CD4-positive, alpha-beta T cell (primary cell): ENCODE measurements around the gene ICE2. TPM values are rescaled to one million over a fixed set of nuclear protein-coding genes. Genes with fewer than 3 reads are reported as not detected.

Experiments used
- ATAC-seq: fragments of 200-7000 bp; cut with Tn5 transposase; one replicate; pipeline ENCODE4 v1.10.0; 2022; ENCODE audit warnings: mild to moderate bottlenecking; ENCODE audit not compliant: poor library complexity
- CTCF ChIA-PET: fragments of 350-600 bp; sonication (Branson Sonifier 250); formaldehyde crosslinking; loops from one replicate; lab custom pipeline; 2021; ENCODE audit warnings: antibody characterized with exemption, inconsistent platforms; lab: Charles Lee
- POLR2A ChIA-PET: fragments of 350-600 bp; sonication (Branson Sonifier 250); formaldehyde crosslinking; loops from one replicate; lab custom pipeline; 2021; ENCODE audit warnings: antibody characterized with exemption, inconsistent platforms; lab: Charles Lee
- DNase-seq, 14 experiments: peaks; one replicate each; pipeline ENCODE4 v3.0.0-alpha.2; 2013 to 2020; ENCODE audit warnings: mixed read lengths in 2 of 14
- H3K27ac ChIP-seq, 2 donors: one replicate each; pipeline versions ENCODE4 v1.5.1 to v1.7.0; 2013; ENCODE audit warnings: low read length in 2 of 2, low read depth in 1 of 2, mild to moderate bottlenecking in 1 of 2
- H3K27me3 ChIP-seq, 2 experiments: 1 replicate in 1 of 2; 2 replicates in 1 of 2; pipeline versions ENCODE4 v1.6.1 to v1.7.0; 2013; ENCODE audit warnings: low read length in 2 of 2, control low read depth in 1 of 2, mild to moderate bottlenecking in 1 of 2, moderate library complexity in 1 of 2; ENCODE audit not compliant: insufficient read depth in 2 of 2, control insufficient read depth in 1 of 2
- H3K36me3 ChIP-seq: one replicate; pipeline ENCODE4 v1.6.1; 2013; ENCODE audit warnings: low read length, control low read depth; ENCODE audit not compliant: insufficient read depth
- H3K4me1 ChIP-seq: one replicate; pipeline ENCODE4 v1.6.1; 2013; ENCODE audit warnings: low read length, control low read depth; ENCODE audit not compliant: insufficient read depth
- H3K4me3 ChIP-seq: one replicate; pipeline ENCODE4 v1.5.1; 2013; ENCODE audit warnings: mild to moderate bottlenecking, low read length, moderate library complexity
- H3K9me3 ChIP-seq, 2 experiments: 1 replicate in 1 of 2; 2 replicates in 1 of 2; pipeline versions ENCODE4 v1.6.1 to v1.7.0; 2013; ENCODE audit warnings: low read length in 2 of 2, mild to moderate bottlenecking in 2 of 2, control low read depth in 1 of 2, moderate library complexity in 1 of 2; ENCODE audit not compliant: control insufficient read depth in 1 of 2, insufficient read depth in 1 of 2
- H3K27ac Mint-ChIP-seq: one replicate; pipeline ENCODE4 v1.8.0; 2020; ENCODE audit warnings: mixed read lengths
- H3K27me3 Mint-ChIP-seq: one replicate; pipeline ENCODE4 v1.8.0; 2021; ENCODE audit warnings: mixed read lengths
- H3K36me3 Mint-ChIP-seq: one replicate; pipeline ENCODE4 v1.8.0; 2021; ENCODE audit warnings: low read depth, mixed read lengths
- H3K4me1 Mint-ChIP-seq: one replicate; pipeline ENCODE4 v1.8.0; 2021; ENCODE audit warnings: low read depth, mixed read lengths
- H3K4me3 Mint-ChIP-seq: one replicate; pipeline ENCODE4 v1.8.0; 2020; ENCODE audit warnings: mild to moderate bottlenecking, mixed read lengths
- H3K9me3 Mint-ChIP-seq: one replicate; pipeline ENCODE4 v1.8.0; 2020; ENCODE audit warnings: mixed read lengths
- intact Hi-C, 2 experiments: fragments of 100-400 bp; cut with DNase I in 1 of 2; cut with micrococcal nuclease in 1 of 2; formaldehyde crosslinking; loops; one replicate each; pipeline versions ENCODE4 v1.15.1 to v1.9.0; 2023 to 2025; cut with DNase I, micrococcal nuclease
- total RNA-seq, 174 experiments: library from RNA in 2 of 174; stranded (reverse) in 2 of 174; gene quantifications; one replicate each; pipeline ENCODE4 v1.2.3 and lab custom pipeline; 2021 to 2026
- TF ChIP-seq, protein P1 (sequence below): fragments of 200-600 bp; IDR thresholded peaks from one replicate; pipeline ENCODE4 v1.8.0; 2022; ENCODE audit warnings: antibody characterized with exemption, mild to moderate bottlenecking

ICE2 gene
- total RNA-seq, 2 experiments from 2014 or later: 20.4 to 23.4 TPM

DNA sequence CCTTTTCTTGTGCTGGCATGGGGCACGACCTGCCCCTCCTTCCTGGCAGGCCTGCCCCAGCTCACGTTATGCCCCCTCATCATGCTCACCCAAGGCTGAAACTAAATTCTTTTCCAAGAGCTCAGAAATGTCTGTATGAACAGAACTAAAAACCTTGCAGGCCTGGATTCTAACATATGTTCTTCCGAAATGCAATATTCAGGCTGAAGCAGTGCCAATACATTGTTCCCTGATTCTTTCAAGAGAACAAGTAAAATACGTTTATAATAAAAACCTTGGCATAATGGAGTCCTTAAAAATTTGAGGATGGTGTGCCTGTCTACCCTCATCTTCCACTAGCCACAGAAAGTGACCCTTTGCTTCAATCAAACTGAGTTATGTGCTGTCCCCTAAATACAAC, 48.5 kb upstream of the ICE2 start:
- peaks cover 77% of the 10 kb centered on the region for H3K36me3 Mint-ChIP-seq

DNA sequence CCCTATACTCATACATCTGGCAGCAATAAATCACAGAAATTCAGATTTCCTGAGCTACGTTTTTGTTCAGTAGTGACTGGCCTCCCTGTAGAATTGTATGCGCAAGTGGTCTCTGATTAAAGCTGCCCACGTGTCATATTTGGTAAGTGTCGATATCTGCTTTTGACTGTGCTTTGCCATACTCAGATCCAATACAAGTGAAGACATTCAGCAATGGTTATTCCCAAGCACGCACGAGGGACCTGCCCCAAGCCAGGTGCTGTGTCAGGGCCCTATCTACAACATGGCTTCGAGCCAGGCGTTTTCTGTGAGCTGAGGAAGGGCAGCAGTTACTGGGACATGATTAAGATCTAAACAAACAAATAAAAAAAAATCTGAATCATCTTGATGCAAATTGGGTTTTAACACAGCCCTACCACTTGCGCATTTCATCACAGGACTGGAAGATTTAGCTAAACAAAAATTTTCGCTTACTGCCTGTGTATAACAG, 47.2 kb upstream of the ICE2 start:
- peaks cover 84% of the 10 kb centered on the region for H3K4me1 Mint-ChIP-seq
- TF ChIP-seq, protein P1, sequence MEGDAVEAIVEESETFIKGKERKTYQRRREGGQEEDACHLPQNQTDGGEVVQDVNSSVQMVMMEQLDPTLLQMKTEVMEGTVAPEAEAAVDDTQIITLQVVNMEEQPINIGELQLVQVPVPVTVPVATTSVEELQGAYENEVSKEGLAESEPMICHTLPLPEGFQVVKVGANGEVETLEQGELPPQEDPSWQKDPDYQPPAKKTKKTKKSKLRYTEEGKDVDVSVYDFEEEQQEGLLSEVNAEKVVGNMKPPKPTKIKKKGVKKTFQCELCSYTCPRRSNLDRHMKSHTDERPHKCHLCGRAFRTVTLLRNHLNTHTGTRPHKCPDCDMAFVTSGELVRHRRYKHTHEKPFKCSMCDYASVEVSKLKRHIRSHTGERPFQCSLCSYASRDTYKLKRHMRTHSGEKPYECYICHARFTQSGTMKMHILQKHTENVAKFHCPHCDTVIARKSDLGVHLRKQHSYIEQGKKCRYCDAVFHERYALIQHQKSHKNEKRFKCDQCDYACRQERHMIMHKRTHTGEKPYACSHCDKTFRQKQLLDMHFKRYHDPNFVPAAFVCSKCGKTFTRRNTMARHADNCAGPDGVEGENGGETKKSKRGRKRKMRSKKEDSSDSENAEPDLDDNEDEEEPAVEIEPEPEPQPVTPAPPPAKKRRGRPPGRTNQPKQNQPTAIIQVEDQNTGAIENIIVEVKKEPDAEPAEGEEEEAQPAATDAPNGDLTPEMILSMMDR: no peak
- Histone ChIP-seq H3K4me1 (peaks cover 36% of the 10 kb centered on the region), H3K36me3 (peaks cover 65% of the 10 kb centered on the region), H3K9me3 (no peaks in the 10 kb centered on the region), H3K27me3 (no peaks in the 10 kb centered on the region), H3K4me3 (no peak overlapping the region), H3K27ac (no peak overlapping the region)
- ChIA-PET CTCF (interaction anchor here (1.0 to 1.7 kb wide), 4 partner anchors 11 to 407 kb away, joined by 3 to 6 read pairs (median 4); no protein-coding TSS in a partner anchor), POLR2A (interaction anchor here (0.5 to 2.1 kb wide), 8 partner anchors 8 to 390 kb away, joined by 3 to 7 read pairs (median 4); no protein-coding TSS in a partner anchor)
- H3K36me3 Mint-ChIP-seq: peaks cover 80% of the 10 kb centered on the region
- intact Hi-C loops: loop anchor here in 1 of 2 experiments (5.0 kb wide), 1 partner anchor 46 kb away; no protein-coding TSS in a partner anchor
- H3K4me3 Mint-ChIP-seq: peak overlapping the region; percentile 39
- DNase-seq (peak in 5 of 14 experiments; percentile 16 to 74 (median 41)), ATAC-seq (peak; percentile 46)
- peak overlapping the region; percentile 87 for H3K27ac Mint-ChIP-seq
- no peaks in the 10 kb centered on the region for H3K9me3 Mint-ChIP-seq
- no peaks in the 10 kb centered on the region for H3K27me3 Mint-ChIP-seq

More for the DNA sequence above, 48.5 kb upstream of the ICE2 start:
- H3K27ac ChIP-seq: peak overlapping the region; percentile 59 to 68
- no peaks in the 10 kb centered on the region for H3K27me3 ChIP-seq
- peak overlapping the region; percentile 87 for H3K27ac Mint-ChIP-seq
- peaks cover 68% of the 10 kb centered on the region for H3K36me3 ChIP-seq
- TF ChIP-seq, protein P1: no peak
- DNase-seq (no peak), ATAC-seq (no peak)
- no peaks in the 10 kb centered on the region for H3K9me3 ChIP-seq
- H3K4me1 ChIP-seq: peaks cover 36% of the 10 kb centered on the region
- intact Hi-C loops: loop anchor here in 1 of 2 experiments (5.0 kb wide), 1 partner anchor 45 kb away; no protein-coding TSS in a partner anchor
- peaks cover 90% of the 10 kb centered on the region for H3K4me1 Mint-ChIP-seq
- no peaks in the 10 kb centered on the region for H3K27me3 Mint-ChIP-seq
- POLR2A ChIA-PET: interaction anchor here (2.1 kb wide), 1 partner anchor 53 kb away, joined by 7 read pairs; no protein-coding TSS in a partner anchor
- no peak overlapping the region for H3K4me3 Mint-ChIP-seq
- H3K9me3 Mint-ChIP-seq: no peaks in the 10 kb centered on the region
- CTCF ChIA-PET: interaction anchor here (0.9 to 1.6 kb wide), 3 partner anchors 58 to 406 kb away, joined by 3 read pairs; no protein-coding TSS in a partner anchor
- no peak overlapping the region for H3K4me3 ChIP-seq

DNA sequence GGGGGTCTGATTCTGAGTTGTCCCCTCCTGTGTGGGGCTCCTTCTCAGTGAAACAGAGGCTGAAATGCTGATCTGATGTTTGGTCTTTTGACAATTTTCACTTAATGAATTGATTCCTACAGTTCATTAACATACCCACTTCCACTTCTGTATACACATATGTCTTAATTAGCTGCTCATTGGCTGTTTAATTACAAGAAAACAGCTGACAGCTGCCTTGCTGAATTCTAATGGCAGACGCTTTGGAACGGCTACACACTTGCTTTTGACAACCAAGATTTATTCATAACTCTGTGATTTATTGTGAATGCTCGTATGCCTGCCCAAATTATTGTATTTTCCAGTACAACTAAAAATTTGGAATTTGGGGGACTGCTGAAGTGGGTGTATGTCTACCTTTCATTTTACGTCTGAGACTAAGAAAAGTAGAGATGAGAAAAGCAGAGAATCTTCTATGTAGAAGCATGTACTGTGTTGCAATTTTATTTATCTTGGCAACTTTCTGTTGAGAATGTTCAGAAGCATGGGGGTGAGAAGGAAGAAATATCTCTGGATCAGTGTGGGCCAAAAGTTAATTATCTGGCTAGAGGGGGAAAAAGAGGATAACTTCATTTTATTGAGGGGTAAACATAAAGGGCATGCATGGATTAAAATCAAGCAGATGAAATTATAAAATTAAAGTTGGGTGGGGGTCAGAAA, 46.5 kb upstream of the ICE2 start:
- no peak overlapping the region for H3K27ac ChIP-seq
- ATAC-seq: no peak
- H3K36me3 Mint-ChIP-seq: peaks cover 80% of the 10 kb centered on the region
- H3K27me3 ChIP-seq: no peaks in the 10 kb centered on the region
- no peaks in the 10 kb centered on the region for H3K27me3 Mint-ChIP-seq
- CTCF ChIA-PET: interaction anchor here (1.0 to 1.7 kb wide), 4 partner anchors 11 to 408 kb away, joined by 3 to 6 read pairs (median 4); no protein-coding TSS in a partner anchor
- peaks cover 40% of the 10 kb centered on the region for H3K4me1 ChIP-seq
- peak overlapping the region; percentile 87 for H3K27ac Mint-ChIP-seq
- H3K4me3 Mint-ChIP-seq: no peak overlapping the region
- TF ChIP-seq, protein P1: no peak
- H3K4me3 ChIP-seq: no peak overlapping the region
- intact Hi-C loops: loop anchor here (2.0 to 5.0 kb wide), 2 partner anchors 19 to 47 kb away; no protein-coding TSS in a partner anchor
- peaks cover 83% of the 10 kb centered on the region for H3K4me1 Mint-ChIP-seq
- POLR2A ChIA-PET: interaction anchor here (0.5 to 2.1 kb wide), 4 partner anchors 15 to 55 kb away, joined by 3 to 7 read pairs (median 4); no protein-coding TSS in a partner anchor
- H3K36me3 ChIP-seq: peaks cover 58% of the 10 kb centered on the region
- no peaks in the 10 kb centered on the region for H3K9me3 ChIP-seq
- H3K9me3 Mint-ChIP-seq: no peaks in the 10 kb centered on the region
- no peak for DNase-seq
